ENCODE measurements around the gene TENT4B.
"Not testable (repeated sequence)": the region's sequence is repeated elsewhere in the genome, so short reads cannot be mapped to it uniquely, and the experiment has no call there.

The TENT4B gene

GRCh38 chr16:50155925-50156324, 2.8 kb downstream of the TENT4B start:
- no peak for DNase-seq

GRCh38 chr16:50156590-50156989, 3.5 kb downstream of the TENT4B start:
- no peak for DNase-seq

- no peak for DNase-seq
These were observed 7.5 kb downstream of the TENT4B start for GRCh38 chr16:50160495-50161164.

GRCh38 chr16:50161950-50162349, 8.8 kb downstream of the TENT4B start:
- DNase-seq: no peak

- no peak for DNase-seq
These were observed 12.4 kb downstream of the TENT4B start for GRCh38 chr16:50165473-50165872.

GRCh38 chr16:50166511-50167500, 13.7 kb downstream of the TENT4B start:
- DNase-seq: no peak

GRCh38 chr16:50167556-50167955, 14.4 kb downstream of the TENT4B start:
- no peak for DNase-seq

GRCh38 chr16:50169555-50170096, 16.5 kb downstream of the TENT4B start:
- no peak for DNase-seq

- DNase-seq: not testable (repeated sequence)
These were observed 18.7 kb downstream of the TENT4B start for GRCh38 chr16:50171773-50172172.

GRCh38 chr16:50172195-50172922, 19.3 kb downstream of the TENT4B start:
- DNase-seq: no peak

GRCh38 chr16:50173316-50173715, 20.2 kb downstream of the TENT4B start:
- DNase-seq: no peak

- DNase-seq: no peak
These were observed 25.4 kb downstream of the TENT4B start for GRCh38 chr16:50178491-50178941.

GRCh38 chr16:50182441-50182840, 29.3 kb downstream of the TENT4B start:
- DNase-seq: no peak

- no peak for DNase-seq
These were observed 30.2 kb downstream of the TENT4B start for GRCh38 chr16:50183316-50183715.

GRCh38 chr16:50185005-50185505, 31.9 kb downstream of the TENT4B start:
- no peak for DNase-seq

- no peak for DNase-seq
These were observed 35.6 kb downstream of the TENT4B start for GRCh38 chr16:50188619-50189136.

- no peak for DNase-seq
These were observed 37.2 kb downstream of the TENT4B start for GRCh38 chr16:50190292-50190691.

- DNase-seq: no peak
These were observed 39.4 kb downstream of the TENT4B start for GRCh38 chr16:50192386-50193050.

GRCh38 chr16:50193594-50193993, 40.5 kb downstream of the TENT4B start:
- no peak for DNase-seq

GRCh38 chr16:50195276-50195675, 42.2 kb downstream of the TENT4B start:
- no peak for DNase-seq

GRCh38 chr16:50195756-50196155, 42.6 kb downstream of the TENT4B start:
- no peak for DNase-seq

- no peak for DNase-seq
These were observed 44.5 kb downstream of the TENT4B start for GRCh38 chr16:50197582-50197981.
